DND-41 (cell line): Measurements from ENCODE around the gene WNT3.

Experiments used
- ATAC-seq: fragments of 200-7000 bp; cut with Tn5 transposase; 3 replicates; pipeline ENCODE4 v1.9.1; 2021; ENCODE audit warnings: low read depth; ENCODE audit not compliant: insufficient read depth
- DNase-seq: peaks from one replicate; pipeline ENCODE4 v3.0.0-alpha.2; 2020
- H2AFZ ChIP-seq: 2 replicates; pipeline ENCODE4 v1.6.0; 2012; ENCODE audit warnings: low read depth, low read length
- H3K27ac ChIP-seq: 2 replicates; pipeline ENCODE4 v1.5.1; 2012; ENCODE audit warnings: low read length, inconsistent platforms
- H3K27me3 ChIP-seq: fragments of 200-600 bp; sonication (generic); 2 replicates; pipeline ENCODE4 v1.6.0; 2012; ENCODE audit warnings: low read length, mild to moderate bottlenecking, inconsistent platforms; ENCODE audit not compliant: insufficient read depth, poor library complexity
- H3K36me3 ChIP-seq: 2 replicates; pipeline ENCODE4 v1.5.1; 2012; ENCODE audit warnings: low read length, inconsistent platforms; ENCODE audit not compliant: insufficient read depth
- H3K4me1 ChIP-seq: 2 replicates; pipeline ENCODE4 v1.5.1; 2012; ENCODE audit warnings: mild to moderate bottlenecking, low read length; ENCODE audit not compliant: insufficient read depth
- H3K4me2 ChIP-seq: 2 replicates; pipeline ENCODE4 v1.6.0; 2012; ENCODE audit warnings: mild to moderate bottlenecking, moderate library complexity, low read length, inconsistent platforms; ENCODE audit not compliant: insufficient read depth
- H3K4me3 ChIP-seq, 2 experiments: fragments of 200-600 bp in 1 of 2; shearing (Covaris generic) in 1 of 2; 2 replicates each; pipeline ENCODE4 v1.5.1; 2012 to 2016; ENCODE audit warnings: inconsistent platforms in 2 of 2, low read length in 2 of 2, mild to moderate bottlenecking in 2 of 2, low read depth in 1 of 2, moderate library complexity in 1 of 2
- H3K79me2 ChIP-seq: 2 replicates; pipeline ENCODE4 v1.6.0; 2012; ENCODE audit warnings: low read length, inconsistent platforms; ENCODE audit not compliant: insufficient read depth
- H3K9ac ChIP-seq: 2 replicates; pipeline ENCODE4 v1.6.0; 2012; ENCODE audit warnings: low read depth, mild to moderate bottlenecking, inconsistent platforms, low read length, moderate library complexity
- H3K9me3 ChIP-seq: 2 replicates; pipeline ENCODE4 v1.5.1; 2012; ENCODE audit warnings: low read length, moderate library complexity, mild to moderate bottlenecking, inconsistent platforms; ENCODE audit not compliant: insufficient read depth, severe bottlenecking
- H4K20me1 ChIP-seq: 2 replicates; pipeline ENCODE4 v1.6.0; 2012; ENCODE audit warnings: low read length; ENCODE audit not compliant: insufficient read depth
- CTCF ChIP-seq: IDR thresholded peaks from 2 replicates; pipeline ENCODE4 v1.5.1; 2012; ENCODE audit warnings: borderline replicate concordance, low read length, moderate library complexity, mild to moderate bottlenecking; ENCODE audit not compliant: poor library complexity, severe bottlenecking; ENCODE audit errors: extremely low read depth
- EZH2 ChIP-seq: IDR thresholded peaks from 3 replicates; pipeline ENCODE4 v1.6.1; 2012; ENCODE audit warnings: borderline replicate concordance, low read depth, mild to moderate bottlenecking, moderate library complexity, low read length, inconsistent platforms; ENCODE audit not compliant: severe bottlenecking

The WNT3 gene, protein sequence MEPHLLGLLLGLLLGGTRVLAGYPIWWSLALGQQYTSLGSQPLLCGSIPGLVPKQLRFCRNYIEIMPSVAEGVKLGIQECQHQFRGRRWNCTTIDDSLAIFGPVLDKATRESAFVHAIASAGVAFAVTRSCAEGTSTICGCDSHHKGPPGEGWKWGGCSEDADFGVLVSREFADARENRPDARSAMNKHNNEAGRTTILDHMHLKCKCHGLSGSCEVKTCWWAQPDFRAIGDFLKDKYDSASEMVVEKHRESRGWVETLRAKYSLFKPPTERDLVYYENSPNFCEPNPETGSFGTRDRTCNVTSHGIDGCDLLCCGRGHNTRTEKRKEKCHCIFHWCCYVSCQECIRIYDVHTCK

DNA sequence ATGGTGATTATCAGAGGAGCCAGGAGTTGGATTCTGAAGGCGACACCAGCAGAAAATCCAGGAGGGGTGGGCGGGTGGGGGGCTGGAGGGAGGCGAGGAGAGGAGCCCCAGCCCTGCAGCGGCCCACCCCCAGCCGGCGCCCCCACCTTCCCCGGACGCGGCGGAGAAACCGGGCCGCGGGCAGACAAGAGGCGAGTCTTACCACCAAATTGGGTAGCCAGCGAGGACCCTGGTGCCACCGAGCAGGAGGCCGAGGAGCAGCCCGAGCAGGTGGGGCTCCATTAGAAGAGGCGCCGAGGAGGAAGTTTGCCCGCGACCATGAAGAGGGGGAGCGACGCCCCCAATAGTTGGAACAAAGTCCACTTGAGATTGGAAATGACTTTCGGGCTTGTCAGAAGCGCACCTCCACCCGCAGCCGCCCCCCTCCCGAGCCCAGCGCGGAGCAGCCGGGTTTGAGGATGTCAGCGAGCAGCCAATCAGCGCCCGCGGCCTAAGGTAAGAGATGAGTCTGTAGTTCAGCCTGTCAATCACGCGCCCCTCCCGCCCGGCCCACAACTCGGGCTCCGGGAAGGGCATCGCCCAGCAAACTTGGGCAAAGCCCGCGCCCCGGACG is at the start of gene WNT3:
Gene WNT3 (minus strand): TSS at position 377 of the 613 bp plus-strand sequence. CDS start 95 bp downstream, at position 282.
- Histone ChIP-seq H3K79me2 (no peaks in the 10 kb centered on the region), H3K36me3 (no peaks in the 10 kb centered on the region), H3K27me3 (peaks cover 9% of the 10 kb centered on the region), H4K20me1 (no peaks in the 10 kb centered on the region), H3K9me3 (no peaks in the 10 kb centered on the region), H3K4me1 (no peaks in the 10 kb centered on the region), H3K9ac (no peak within 1 kb of the TSS), H3K4me2 (no peak within 1 kb of the TSS), H3K4me3 (no peak within 1 kb of the TSS), H2AFZ (no peak within 1 kb of the TSS), H3K27ac (no peak within 1 kb of the TSS)
- DNase-seq (no peak), ATAC-seq (no peak)
- TF ChIP-seq EZH2 (no peak), CTCF (no peak)

GRCh38 chr17:46866747-46867146 is 48.3 kb upstream of the WNT3 start:
- H3K4me3 ChIP-seq = no peak overlapping the region
- H3K27me3 ChIP-seq = no peaks in the 10 kb centered on the region
- H4K20me1 ChIP-seq = peaks cover 6% of the 10 kb centered on the region; the same call in 1 of the 2 replicates
- H3K4me1 ChIP-seq = peaks cover 18% of the 10 kb centered on the region
- H3K9me3 ChIP-seq = no peaks in the 10 kb centered on the region
- TF ChIP-seq CTCF = no peak
- no peak for TF ChIP-seq EZH2
- H3K79me2 ChIP-seq = no peaks in the 10 kb centered on the region
- no peak overlapping the region for H3K27ac ChIP-seq
- ATAC-seq (no peak), DNase-seq (no peak)
- no peak overlapping the region for H3K4me2 ChIP-seq
- H3K9ac ChIP-seq = no peak overlapping the region
- no peak overlapping the region for H2AFZ ChIP-seq
- H3K36me3 ChIP-seq = no peaks in the 10 kb centered on the region

DNA sequence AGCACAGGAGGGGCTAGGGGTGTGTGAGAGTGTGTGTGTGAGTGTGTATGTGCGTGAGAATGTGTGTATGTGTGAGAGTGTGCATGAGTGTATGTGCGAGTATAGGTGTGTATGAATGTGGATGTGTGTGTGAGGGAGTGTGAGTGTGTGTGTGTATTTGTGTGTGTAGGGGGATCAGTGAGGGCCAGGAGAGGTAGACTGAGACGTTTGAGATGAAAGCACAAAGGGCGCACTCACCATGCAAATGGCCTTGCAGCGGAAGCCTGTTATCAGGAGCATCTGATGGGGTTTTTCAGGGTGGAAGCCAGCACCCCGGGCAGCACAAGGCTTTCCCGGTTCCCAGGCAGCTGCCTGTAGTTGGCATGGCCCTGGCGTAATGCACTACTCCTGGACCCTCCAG is 47.8 kb upstream of the WNT3 start:
- Histone ChIP-seq H3K4me1 (peaks cover 18% of the 10 kb centered on the region), H3K4me2 (no peak overlapping the region), H3K36me3 (no peaks in the 10 kb centered on the region), H3K27ac (no peak overlapping the region), H3K9ac (no peak overlapping the region), H3K4me3 (no peak overlapping the region), H4K20me1 (peaks cover 6% of the 10 kb centered on the region; the same call in 1 of the 2 replicates), H3K27me3 (no peaks in the 10 kb centered on the region), H2AFZ (no peak overlapping the region), H3K79me2 (no peaks in the 10 kb centered on the region), H3K9me3 (no peaks in the 10 kb centered on the region)
- TF ChIP-seq EZH2 (no peak), CTCF (no peak)
- no peak for ATAC-seq
- no peak for DNase-seq
